KMS-11 (cell line): ENCODE results near the gene PTPMT1.

Source experiments
- H2AFZ ChIP-seq: fragments of 200-600 bp; sonication (generic); 2 replicates; pipeline ENCODE4 v1.6.1; 2016; ENCODE audit warnings: antibody characterized with exemption, mixed run types, low read depth
- H3K27ac ChIP-seq: fragments of 200-600 bp; sonication (generic); 2 replicates; pipeline ENCODE4 v1.6.1; 2016; ENCODE audit warnings: mild to moderate bottlenecking, mixed run types
- H3K27me3 ChIP-seq: fragments of 200-600 bp; sonication (generic); 2 replicates; pipeline ENCODE4 v1.6.1; 2017; ENCODE audit warnings: mild to moderate bottlenecking, low read depth, mixed run types, moderate library complexity; ENCODE audit not compliant: insufficient read depth
- H3K36me3 ChIP-seq: fragments of 200-600 bp; sonication (generic); 2 replicates; pipeline ENCODE4 v1.6.1; 2017; ENCODE audit warnings: mild to moderate bottlenecking, mixed run types; ENCODE audit not compliant: insufficient read depth
- H3K4me1 ChIP-seq: fragments of 200-600 bp; sonication (generic); 2 replicates; pipeline ENCODE4 v1.6.1; 2016; ENCODE audit warnings: mild to moderate bottlenecking, low read depth, mixed run types; ENCODE audit not compliant: poor library complexity, severe bottlenecking
- H3K4me2 ChIP-seq: fragments of 200-600 bp; sonication (generic); 2 replicates; pipeline ENCODE4 v1.7.0; 2016; ENCODE audit warnings: mild to moderate bottlenecking, mixed run types
- H3K4me3 ChIP-seq: fragments of 200-600 bp; sonication (generic); IDR thresholded peaks from 2 replicates; pipeline ENCODE4 v1.6.1; 2017; ENCODE audit warnings: low read depth, low read length, mixed read lengths; ENCODE audit not compliant: insufficient read depth
- H3K79me2 ChIP-seq: fragments of 200-600 bp; sonication (generic); 2 replicates; pipeline ENCODE4 v1.6.1; 2016; ENCODE audit warnings: low read depth, mixed run types; ENCODE audit not compliant: insufficient read depth
- H3K9ac ChIP-seq: fragments of 200-600 bp; sonication (generic); 2 replicates; pipeline ENCODE4 v1.6.1; 2016; ENCODE audit warnings: mild to moderate bottlenecking, mixed run types
- H4K20me1 ChIP-seq: fragments of 200-600 bp; sonication (generic); 2 replicates; pipeline ENCODE4 v1.6.1; 2016; ENCODE audit warnings: mild to moderate bottlenecking, mixed run types; ENCODE audit not compliant: insufficient read depth
- CTCF ChIP-seq: fragments of 200-600 bp; sonication (generic); conservative IDR thresholded peaks from 2 replicates; pipeline ENCODE4 v1.6.1; 2017; ENCODE audit warnings: low read depth, mild to moderate bottlenecking, antibody characterized with exemption, low read length, moderate library complexity, mixed read lengths

Gene PTPMT1

GRCh38 chr11:47534704-47535251, 30.6 kb upstream of the PTPMT1 start:
- Histone ChIP-seq H3K9ac (no peak overlapping the region), H3K27ac (no peak overlapping the region), H3K27me3 (no peaks in the 10 kb centered on the region), H3K4me3 (no peak overlapping the region), H2AFZ (no peak overlapping the region), H4K20me1 (peaks cover 40% of the 10 kb centered on the region), H3K79me2 (peaks cover 100% of the 10 kb centered on the region), H3K4me2 (no peak overlapping the region), H3K4me1 (peaks cover 57% of the 10 kb centered on the region), H3K36me3 (0 out of 2 replicates have a peak, but pooled peaks cover 6% of the 10 kb centered on the region)
- no peak for TF ChIP-seq CTCF

GRCh38 chr11:47536915-47537314, 28.5 kb upstream of the PTPMT1 start:
- H2AFZ ChIP-seq, result no peak overlapping the region
- H3K79me2 ChIP-seq, result peaks cover 100% of the 10 kb centered on the region
- no peaks in the 10 kb centered on the region for H3K27me3 ChIP-seq
- no peak overlapping the region for H3K4me3 ChIP-seq
- no peak overlapping the region for H3K9ac ChIP-seq
- 0 out of 2 replicates have a peak, but pooled peaks cover 3% of the 10 kb centered on the region for H3K36me3 ChIP-seq
- peaks cover 47% of the 10 kb centered on the region for H4K20me1 ChIP-seq
- no peak overlapping the region for H3K27ac ChIP-seq
- no peak overlapping the region for H3K4me2 ChIP-seq
- peaks cover 50% of the 10 kb centered on the region for H3K4me1 ChIP-seq
- TF ChIP-seq CTCF, result no peak

- Histone ChIP-seq H3K4me2 (no peak overlapping the region), H3K9ac (no peak overlapping the region), H3K79me2 (peaks cover 100% of the 10 kb centered on the region), H2AFZ (no peak overlapping the region), H3K27me3 (no peaks in the 10 kb centered on the region), H3K27ac (no peak overlapping the region), H3K4me3 (no peak overlapping the region), H3K36me3 (0 out of 2 replicates have a peak, but pooled peaks cover 3% of the 10 kb centered on the region), H4K20me1 (peaks cover 51% of the 10 kb centered on the region), H3K4me1 (peaks cover 38% of the 10 kb centered on the region)
- TF ChIP-seq CTCF, result no peak
Observed at GRCh38 chr11:47538741-47539565, 26.4 kb upstream of the PTPMT1 start.

DNA sequence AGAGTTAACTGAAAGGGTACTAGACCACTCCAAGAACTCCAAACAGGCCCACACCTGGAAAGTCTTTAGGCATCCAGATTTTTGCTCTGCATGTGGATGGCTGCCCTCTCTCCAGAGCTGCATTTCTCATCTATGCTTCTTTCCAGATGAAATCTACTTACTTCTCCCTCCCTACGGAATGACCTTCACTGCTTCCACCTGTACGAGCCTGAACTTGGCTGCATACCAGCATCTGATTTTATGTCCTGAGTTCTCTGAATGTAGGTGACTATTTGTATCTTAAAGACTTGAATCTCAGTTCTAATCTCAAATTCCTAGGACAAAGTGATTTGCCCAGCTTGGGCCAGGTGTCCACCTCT, 25.7 kb upstream of the PTPMT1 start:
- Histone ChIP-seq H3K79me2 (peaks cover 100% of the 10 kb centered on the region), H3K9ac (no peak overlapping the region), H3K27me3 (no peaks in the 10 kb centered on the region), H4K20me1 (peaks cover 54% of the 10 kb centered on the region), H3K4me2 (no peak overlapping the region), H3K27ac (no peak overlapping the region), H3K4me3 (no peak overlapping the region), H3K36me3 (0 out of 2 replicates have a peak, but pooled peaks cover 3% of the 10 kb centered on the region), H3K4me1 (peaks cover 36% of the 10 kb centered on the region), H2AFZ (no peak overlapping the region)
- TF ChIP-seq CTCF, result no peak
